Left lung (tissue), 10 donors: ENCODE measurements around the gene PHLPP1. TPM values are rescaled to one million over a fixed set of nuclear protein-coding genes. Genes with fewer than 3 reads are reported as not detected.

Source experiments
- ATAC-seq: fragments of 200-7000 bp; cut with Tn5 transposase; one replicate; pipeline ENCODE4 v1.9.1; 2020; ENCODE audit warnings: moderate library complexity
- DNase-seq, 4 donors: peaks; one replicate each; pipeline ENCODE4 v3.0.0-alpha.2; 2013 to 2020
- H3K27ac ChIP-seq, 2 donors: fragments of 200-600 bp; sonication (generic) in 1 of 2; one replicate each; pipeline versions ENCODE4 v1.5.0 to v1.8.0; 2020 to 2021
- H3K27me3 ChIP-seq, 2 donors: fragments of 200-600 bp; sonication (generic) in 1 of 2; one replicate each; pipeline versions ENCODE4 v1.5.0 to v1.8.0; 2020 to 2021
- H3K36me3 ChIP-seq, 2 donors: fragments of 200-600 bp; sonication (generic) in 1 of 2; one replicate each; pipeline versions ENCODE4 v1.5.0 to v1.8.0; 2020 to 2021
- H3K4me1 ChIP-seq, 2 donors: fragments of 200-600 bp; one replicate each; pipeline ENCODE4 v1.8.0; 2021
- H3K4me3 ChIP-seq, 2 donors: fragments of 200-600 bp; sonication (generic) in 1 of 2; one replicate each; pipeline versions ENCODE4 v1.5.0 to v1.8.0; 2020 to 2021; ENCODE audit warnings: mild to moderate bottlenecking in 1 of 2
- H3K9me3 ChIP-seq, 2 donors: fragments of 200-600 bp; sonication (generic) in 1 of 2; one replicate each; pipeline versions ENCODE4 v1.5.0 to v1.8.0; 2020 to 2021
- intact Hi-C, 2 donors: fragments of 100-400 bp; cut with DNase I; formaldehyde crosslinking; loops; one replicate each; pipeline versions ENCODE4 v1.11.2 to v1.14.2; 2022
- polyA plus RNA-seq, 6 donors: library from polyadenylated mRNA; unstranded; fragments of 120-200 nt; gene quantifications; one replicate each; pipeline ENCODE4 v1.2.1, GENCODE V29; 2013; ENCODE audit not compliant: insufficient read length in 6 of 6
- total RNA-seq, 2 donors: library from RNA; stranded (reverse); fragmentation: NEBNext Ultra II Directional; extraction: Animal tissue kit (Norgen Biotek cat#: 25700); gene quantifications; one replicate each; pipeline ENCODE4 v1.2.1, GENCODE V29; 2021
- TF ChIP-seq, protein P1 (sequence below), 2 donors: fragments of 200-600 bp; sonication (generic) in 1 of 2; IDR thresholded peaks; one replicate each; pipeline versions ENCODE4 v1.5.0 to v1.8.0; 2021; ENCODE audit warnings: antibody characterized with exemption in 2 of 2
- donor health status: DM: no; HTN: yes; CAD: no.
- donor health status: DM: no; HTN: no; CAD: no.

PHLPP1 gene
- total and polyA plus RNA-seq, 8 donors: 7.0 to 13.1 (median 11.0) TPM

- TF ChIP-seq, protein P1, sequence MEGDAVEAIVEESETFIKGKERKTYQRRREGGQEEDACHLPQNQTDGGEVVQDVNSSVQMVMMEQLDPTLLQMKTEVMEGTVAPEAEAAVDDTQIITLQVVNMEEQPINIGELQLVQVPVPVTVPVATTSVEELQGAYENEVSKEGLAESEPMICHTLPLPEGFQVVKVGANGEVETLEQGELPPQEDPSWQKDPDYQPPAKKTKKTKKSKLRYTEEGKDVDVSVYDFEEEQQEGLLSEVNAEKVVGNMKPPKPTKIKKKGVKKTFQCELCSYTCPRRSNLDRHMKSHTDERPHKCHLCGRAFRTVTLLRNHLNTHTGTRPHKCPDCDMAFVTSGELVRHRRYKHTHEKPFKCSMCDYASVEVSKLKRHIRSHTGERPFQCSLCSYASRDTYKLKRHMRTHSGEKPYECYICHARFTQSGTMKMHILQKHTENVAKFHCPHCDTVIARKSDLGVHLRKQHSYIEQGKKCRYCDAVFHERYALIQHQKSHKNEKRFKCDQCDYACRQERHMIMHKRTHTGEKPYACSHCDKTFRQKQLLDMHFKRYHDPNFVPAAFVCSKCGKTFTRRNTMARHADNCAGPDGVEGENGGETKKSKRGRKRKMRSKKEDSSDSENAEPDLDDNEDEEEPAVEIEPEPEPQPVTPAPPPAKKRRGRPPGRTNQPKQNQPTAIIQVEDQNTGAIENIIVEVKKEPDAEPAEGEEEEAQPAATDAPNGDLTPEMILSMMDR (IDR thresholded peaks at IDR 0.05): no peak
- DNase-seq (no peak), ATAC-seq (no peak)
- no peak overlapping the region for H3K4me3 ChIP-seq
- no peaks in the 10 kb centered on the region for H3K9me3 ChIP-seq
- intact Hi-C loops: no loop called here
- H3K36me3 ChIP-seq: no peaks in the 10 kb centered on the region
- peaks cover 7 to 34% of the 10 kb centered on the region in 2 donors for H3K4me1 ChIP-seq
- H3K27me3 ChIP-seq: no peaks in the 10 kb centered on the region
- no peak overlapping the region for H3K27ac ChIP-seq
Measured at GRCh38 chr18:62721839-62722795, 6.8 kb downstream of the PHLPP1 start.

DNA sequence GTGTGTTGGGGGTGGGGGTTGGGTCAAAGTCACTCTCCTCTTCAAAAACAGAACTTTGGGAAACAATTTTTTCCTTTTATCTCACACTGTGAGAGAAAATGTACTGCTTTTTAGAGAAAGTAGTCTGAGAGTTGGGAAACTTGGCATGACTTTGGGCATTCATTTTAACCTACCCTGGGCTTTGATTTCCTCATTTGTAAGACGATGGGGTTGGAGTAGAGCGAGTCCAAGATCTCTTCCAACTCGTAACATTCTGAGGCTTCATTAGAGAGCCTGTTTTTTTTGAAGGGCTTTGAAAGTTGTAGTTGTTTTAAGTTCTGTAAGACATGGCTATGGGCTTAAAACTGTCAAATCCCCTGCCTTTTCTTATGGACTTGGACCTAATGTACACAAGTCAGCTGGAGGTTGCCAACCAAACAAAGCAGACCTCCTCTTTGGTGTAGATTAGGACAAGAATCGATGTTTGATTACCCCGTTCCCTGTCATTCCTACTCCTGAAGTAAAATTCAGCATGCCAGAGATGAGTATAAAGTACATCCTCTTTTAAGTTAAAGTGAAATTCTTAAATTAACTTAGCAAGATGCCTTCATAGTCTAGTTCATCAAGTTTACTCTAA lies 8.4 kb downstream of the PHLPP1 start:
- TF ChIP-seq, protein P1 (IDR thresholded peaks at IDR 0.05): no peak
- no peak overlapping the region for H3K27ac ChIP-seq
- intact Hi-C loops: no loop called here

DNA sequence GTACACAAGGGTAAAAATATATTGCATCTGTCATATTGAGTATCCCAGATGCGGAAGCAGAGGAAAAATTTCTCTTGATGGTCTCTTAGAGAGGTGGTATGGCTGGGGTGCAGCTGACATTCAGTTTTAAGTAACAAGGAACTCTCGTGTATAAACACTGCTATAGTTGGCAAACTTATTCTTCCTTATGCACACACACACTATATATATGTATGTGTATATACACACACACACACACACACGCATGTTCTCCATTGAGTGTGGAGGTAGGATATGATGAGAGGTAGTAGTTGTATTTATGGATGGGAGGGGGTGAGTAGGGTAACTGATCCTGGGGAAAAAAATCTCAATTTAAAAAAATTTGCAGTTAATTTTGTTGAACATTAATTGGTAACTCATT lies 10.6 kb downstream of the PHLPP1 start:
- intact Hi-C loops: no loop called here
- Histone ChIP-seq H3K27ac (no peak overlapping the region), H3K4me1 (peaks cover 0 to 21% of the 10 kb centered on the region in 2 donors), H3K27me3 (no peaks in the 10 kb centered on the region), H3K9me3 (no peaks in the 10 kb centered on the region), H3K36me3 (no peaks in the 10 kb centered on the region), H3K4me3 (no peak overlapping the region)
- TF ChIP-seq, protein P1 (IDR thresholded peaks at IDR 0.05): no peak
- ATAC-seq (no peak), DNase-seq (no peak)

More for the DNA sequence above, 8.4 kb downstream of the PHLPP1 start:
- DNase-seq: no peak
- no peak overlapping the region for H3K4me3 ChIP-seq
- ATAC-seq: no peak
- peaks cover 0 to 18% of the 10 kb centered on the region in 2 donors for H3K4me1 ChIP-seq
- H3K27me3 ChIP-seq: no peaks in the 10 kb centered on the region
- no peaks in the 10 kb centered on the region for H3K9me3 ChIP-seq
- no peaks in the 10 kb centered on the region for H3K36me3 ChIP-seq

DNA sequence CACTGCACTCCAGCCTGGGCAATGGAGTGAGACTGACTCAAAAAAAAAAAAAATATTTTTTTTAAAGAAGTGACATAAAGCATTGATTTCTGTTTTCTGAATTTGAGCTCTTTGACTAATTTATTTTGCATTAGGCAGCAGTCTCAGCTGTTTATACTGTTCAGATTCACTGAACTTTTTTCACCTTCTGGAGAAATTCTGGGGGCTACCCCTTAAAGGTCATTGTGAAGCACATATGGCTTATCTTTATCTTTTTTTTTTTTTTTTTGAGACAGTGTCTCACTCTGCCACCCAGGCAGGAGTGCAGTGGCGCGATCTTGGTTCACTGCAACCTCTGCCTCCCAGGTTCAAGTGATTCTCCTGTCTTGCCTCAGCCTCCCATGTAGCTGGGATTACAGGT lies 12.9 kb downstream of the PHLPP1 start:
- ATAC-seq: no peak
- no peaks in the 10 kb centered on the region for H3K36me3 ChIP-seq
- no peak for DNase-seq
- no peak overlapping the region for H3K27ac ChIP-seq
- H3K4me3 ChIP-seq: no peak overlapping the region
- TF ChIP-seq, protein P1 (IDR thresholded peaks at IDR 0.05): no peak
- peaks cover 0 to 8% of the 10 kb centered on the region in 2 donors for H3K9me3 ChIP-seq
- no peaks in the 10 kb centered on the region for H3K27me3 ChIP-seq
- intact Hi-C loops: no loop called here
- peaks cover 0 to 22% of the 10 kb centered on the region in 2 donors for H3K4me1 ChIP-seq
